ENCODE data around the gene SARS1.
A peak's percentile ranks its signal among the peaks of the same experiment; 100 is the strongest.

SARS1 gene

DNA sequence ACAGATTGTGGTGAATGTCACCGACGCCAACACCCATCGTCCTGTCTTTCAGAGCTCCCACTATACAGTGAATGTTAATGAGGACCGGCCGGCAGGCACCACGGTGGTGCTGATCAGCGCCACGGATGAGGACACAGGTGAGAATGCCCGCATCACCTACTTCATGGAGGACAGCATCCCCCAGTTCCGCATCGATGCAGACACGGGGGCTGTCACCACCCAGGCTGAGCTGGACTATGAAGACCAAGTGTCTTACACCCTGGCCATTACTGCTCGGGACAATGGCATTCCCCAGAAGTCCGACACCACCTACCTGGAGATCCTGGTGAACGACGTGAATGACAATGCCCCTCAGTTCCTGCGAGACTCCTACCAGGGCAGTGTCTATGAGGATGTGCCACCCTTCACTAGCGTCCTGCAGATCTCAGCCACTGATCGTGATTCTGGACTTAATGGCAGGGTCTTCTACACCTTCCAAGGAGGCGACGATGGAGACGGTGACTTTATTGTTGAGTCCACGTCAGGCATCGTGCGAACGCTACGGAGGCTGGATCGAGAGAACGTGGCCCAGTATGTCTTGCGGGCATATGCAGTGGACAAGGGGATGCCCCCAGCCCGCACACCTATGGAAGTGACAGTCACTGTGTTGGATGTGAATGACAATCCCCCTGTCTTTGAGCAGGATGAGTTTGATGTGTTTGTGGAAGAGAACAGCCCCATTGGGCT is 38.6 kb downstream of the SARS1 start:
- 0 out of 2 replicates have a peak overlapping the region, but pooled peaks have one; percentile 64 for H3K27ac ChIP-seq
- no peak for TF ChIP-seq CTCF (conservative IDR thresholded peaks at IDR 0.05; ENCODE audit: low read depth)
- no peak for DNase-seq (ENCODE audit: low spot score)
- POLR2A ChIA-PET (ENCODE audit: low non-redundant PET) = no interaction called here
- CTCF ChIA-PET = interaction anchor here (0.7 kb wide), 1 partner anchor 153 kb away, joined by 3 read pairs; no protein-coding TSS in a partner anchor

DNA sequence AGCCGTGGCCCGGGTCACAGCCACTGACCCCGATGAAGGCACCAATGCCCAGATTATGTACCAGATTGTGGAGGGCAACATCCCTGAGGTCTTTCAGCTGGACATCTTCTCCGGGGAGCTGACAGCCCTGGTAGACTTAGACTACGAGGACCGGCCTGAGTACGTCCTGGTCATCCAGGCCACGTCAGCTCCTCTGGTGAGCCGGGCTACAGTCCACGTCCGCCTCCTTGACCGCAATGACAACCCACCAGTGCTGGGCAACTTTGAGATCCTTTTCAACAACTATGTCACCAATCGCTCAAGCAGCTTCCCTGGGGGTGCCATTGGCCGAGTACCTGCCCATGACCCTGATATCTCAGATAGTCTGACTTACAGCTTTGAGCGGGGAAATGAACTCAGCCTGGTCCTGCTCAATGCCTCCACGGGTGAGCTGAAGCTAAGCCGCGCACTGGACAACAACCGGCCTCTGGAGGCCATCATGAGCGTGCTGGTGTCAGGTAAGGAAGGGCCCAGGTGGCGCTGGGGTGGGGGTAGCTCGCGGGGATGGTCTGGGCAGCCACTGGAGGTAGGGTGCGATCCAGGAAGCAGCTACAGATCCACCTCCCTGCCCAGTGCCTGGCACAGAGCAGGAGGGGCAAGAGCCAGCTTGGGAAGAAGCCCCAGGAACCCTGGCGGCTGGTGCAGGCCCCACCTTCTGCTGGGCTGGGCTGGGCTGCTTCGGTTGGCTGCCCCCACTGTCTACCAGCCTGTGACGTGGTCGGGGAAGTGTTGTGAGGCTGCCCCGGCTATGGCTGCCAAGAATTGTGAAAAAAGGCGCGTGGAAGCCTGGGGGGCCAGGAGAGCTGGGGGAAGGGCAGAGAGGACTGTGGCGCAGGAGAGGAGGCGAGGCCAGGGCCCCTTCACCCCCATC is 39.4 kb downstream of the SARS1 start:
- no peak for TF ChIP-seq CTCF (conservative IDR thresholded peaks at IDR 0.05; ENCODE audit: low read depth)
- H3K27ac ChIP-seq = peak overlapping the region; percentile 64
- CTCF ChIA-PET = interaction anchor here (0.9 kb wide), 1 partner anchor 8 kb away, joined by 5 read pairs; no protein-coding TSS in a partner anchor
- POLR2A ChIA-PET (ENCODE audit: low non-redundant PET) = no interaction called here
- DNase-seq (ENCODE audit: low spot score) = no peak

GRCh38 chr1:109253803-109254620 is 40.3 kb downstream of the SARS1 start:
- no peak for DNase-seq (ENCODE audit: low spot score)
- TF ChIP-seq CTCF (conservative IDR thresholded peaks at IDR 0.05; ENCODE audit: low read depth) = no peak
- H3K27ac ChIP-seq = peak overlapping the region; percentile 64
- ChIA-PET POLR2A (ENCODE audit: low non-redundant PET) (no interaction called here), CTCF (interaction anchor here (0.5 to 1.2 kb wide), 4 partner anchors 9 to 154 kb away, joined by 3 to 5 read pairs (median 3); no protein-coding TSS in a partner anchor)

DNA sequence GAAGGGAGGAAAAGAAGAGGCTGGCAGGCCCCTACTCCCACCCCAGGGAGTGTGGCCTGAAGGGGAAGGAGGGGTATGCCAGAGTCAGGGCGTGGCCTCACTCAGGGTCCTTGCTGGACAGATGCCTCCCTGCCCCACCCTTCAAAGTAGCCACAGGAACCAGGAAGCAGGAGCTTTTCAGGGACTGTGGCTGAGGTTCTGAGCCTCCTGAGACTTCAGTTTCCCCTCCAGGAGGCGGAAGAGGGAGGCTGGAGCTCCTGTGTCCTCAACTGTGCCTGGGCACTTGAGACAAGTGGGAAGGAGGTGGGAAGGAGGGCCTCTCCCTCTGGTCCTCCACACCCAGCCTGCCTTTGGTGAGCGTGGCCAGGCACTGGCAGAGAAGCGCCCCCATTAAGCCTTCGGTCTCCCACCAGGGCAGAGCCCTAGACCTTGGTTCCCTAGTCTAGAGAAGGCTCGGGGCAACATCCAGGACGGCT is 40.9 kb downstream of the SARS1 start:
- CTCF ChIA-PET = interaction anchor here (0.8 to 1.2 kb wide), 3 partner anchors 24 to 28 kb away, joined by 3 to 5 read pairs (median 3); partner anchors contain the start of gene PSRC1
- no peak for TF ChIP-seq CTCF (conservative IDR thresholded peaks at IDR 0.05; ENCODE audit: low read depth)
- POLR2A ChIA-PET (ENCODE audit: low non-redundant PET) = no interaction called here
- no peak for DNase-seq (ENCODE audit: low spot score)
- peak overlapping the region; percentile 64 for H3K27ac ChIP-seq

DNA sequence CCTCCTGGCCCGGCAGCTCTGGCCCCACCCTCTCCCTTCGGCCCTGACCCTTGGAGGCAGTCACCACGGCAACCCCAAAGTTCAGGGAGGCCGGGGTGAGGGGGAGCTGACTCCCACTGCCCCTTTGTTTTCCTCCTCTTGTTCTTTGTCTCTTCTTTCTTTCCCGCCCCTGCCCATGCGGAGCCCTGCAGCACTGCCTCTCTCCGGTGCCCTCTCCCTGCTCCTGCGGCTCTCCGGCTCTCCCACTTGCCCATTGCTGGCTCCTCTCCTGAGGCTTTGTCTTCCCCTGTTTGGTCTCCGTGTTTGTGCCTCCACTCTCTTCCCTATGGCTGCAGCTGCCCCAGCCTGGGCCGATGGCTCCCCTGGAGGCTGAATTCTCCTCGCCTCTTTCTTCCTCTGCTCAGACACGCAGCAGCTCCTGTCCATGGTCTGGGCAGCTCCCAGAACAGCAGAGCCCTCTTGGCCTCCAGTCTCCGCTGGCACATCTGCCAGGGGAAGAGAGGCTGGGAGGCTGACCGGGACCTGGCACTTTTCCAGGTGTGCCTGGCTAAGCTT is 41.5 kb downstream of the SARS1 start:
- H3K27ac ChIP-seq = peak overlapping the region; percentile 64
- DNase-seq (ENCODE audit: low spot score) = no peak
- CTCF ChIA-PET = interaction anchor here (0.6 to 1.2 kb wide), 5 partner anchors 24 to 805 kb away, joined by 3 to 8 read pairs (median 3); partner anchors contain the start of gene PSRC1
- no peak for TF ChIP-seq CTCF (conservative IDR thresholded peaks at IDR 0.05; ENCODE audit: low read depth)
- POLR2A ChIA-PET (ENCODE audit: low non-redundant PET) = no interaction called here

Measured in RWPE1 (cell line).